ENCODE data around the gene ARCN1.

Gene ARCN1

DNA sequence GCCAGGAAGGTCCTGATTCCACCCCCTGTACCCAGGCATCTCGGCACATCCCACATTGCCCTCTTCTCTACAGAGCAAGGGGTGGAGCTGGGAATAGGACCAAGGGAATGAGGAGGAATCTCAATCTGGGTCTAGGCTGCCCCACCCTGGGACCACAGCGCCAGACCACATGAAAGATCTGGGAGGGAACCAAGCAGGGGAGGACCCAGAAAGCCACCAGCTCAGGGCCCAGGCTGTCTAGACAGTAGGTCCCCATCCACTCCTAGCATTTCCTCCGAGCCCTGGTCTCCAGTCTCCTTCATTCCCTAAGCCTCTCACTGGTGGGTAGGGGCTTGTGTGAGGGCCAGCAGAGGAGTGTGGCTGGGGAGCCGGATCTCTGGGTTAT is 46.8 kb downstream of the ARCN1 start:
- TF ChIP-seq, protein P1, sequence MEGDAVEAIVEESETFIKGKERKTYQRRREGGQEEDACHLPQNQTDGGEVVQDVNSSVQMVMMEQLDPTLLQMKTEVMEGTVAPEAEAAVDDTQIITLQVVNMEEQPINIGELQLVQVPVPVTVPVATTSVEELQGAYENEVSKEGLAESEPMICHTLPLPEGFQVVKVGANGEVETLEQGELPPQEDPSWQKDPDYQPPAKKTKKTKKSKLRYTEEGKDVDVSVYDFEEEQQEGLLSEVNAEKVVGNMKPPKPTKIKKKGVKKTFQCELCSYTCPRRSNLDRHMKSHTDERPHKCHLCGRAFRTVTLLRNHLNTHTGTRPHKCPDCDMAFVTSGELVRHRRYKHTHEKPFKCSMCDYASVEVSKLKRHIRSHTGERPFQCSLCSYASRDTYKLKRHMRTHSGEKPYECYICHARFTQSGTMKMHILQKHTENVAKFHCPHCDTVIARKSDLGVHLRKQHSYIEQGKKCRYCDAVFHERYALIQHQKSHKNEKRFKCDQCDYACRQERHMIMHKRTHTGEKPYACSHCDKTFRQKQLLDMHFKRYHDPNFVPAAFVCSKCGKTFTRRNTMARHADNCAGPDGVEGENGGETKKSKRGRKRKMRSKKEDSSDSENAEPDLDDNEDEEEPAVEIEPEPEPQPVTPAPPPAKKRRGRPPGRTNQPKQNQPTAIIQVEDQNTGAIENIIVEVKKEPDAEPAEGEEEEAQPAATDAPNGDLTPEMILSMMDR (IDR thresholded peaks at IDR 0.05; ENCODE audit: insufficient read depth, low read length): no peak
- TF ChIP-seq, protein P2, sequence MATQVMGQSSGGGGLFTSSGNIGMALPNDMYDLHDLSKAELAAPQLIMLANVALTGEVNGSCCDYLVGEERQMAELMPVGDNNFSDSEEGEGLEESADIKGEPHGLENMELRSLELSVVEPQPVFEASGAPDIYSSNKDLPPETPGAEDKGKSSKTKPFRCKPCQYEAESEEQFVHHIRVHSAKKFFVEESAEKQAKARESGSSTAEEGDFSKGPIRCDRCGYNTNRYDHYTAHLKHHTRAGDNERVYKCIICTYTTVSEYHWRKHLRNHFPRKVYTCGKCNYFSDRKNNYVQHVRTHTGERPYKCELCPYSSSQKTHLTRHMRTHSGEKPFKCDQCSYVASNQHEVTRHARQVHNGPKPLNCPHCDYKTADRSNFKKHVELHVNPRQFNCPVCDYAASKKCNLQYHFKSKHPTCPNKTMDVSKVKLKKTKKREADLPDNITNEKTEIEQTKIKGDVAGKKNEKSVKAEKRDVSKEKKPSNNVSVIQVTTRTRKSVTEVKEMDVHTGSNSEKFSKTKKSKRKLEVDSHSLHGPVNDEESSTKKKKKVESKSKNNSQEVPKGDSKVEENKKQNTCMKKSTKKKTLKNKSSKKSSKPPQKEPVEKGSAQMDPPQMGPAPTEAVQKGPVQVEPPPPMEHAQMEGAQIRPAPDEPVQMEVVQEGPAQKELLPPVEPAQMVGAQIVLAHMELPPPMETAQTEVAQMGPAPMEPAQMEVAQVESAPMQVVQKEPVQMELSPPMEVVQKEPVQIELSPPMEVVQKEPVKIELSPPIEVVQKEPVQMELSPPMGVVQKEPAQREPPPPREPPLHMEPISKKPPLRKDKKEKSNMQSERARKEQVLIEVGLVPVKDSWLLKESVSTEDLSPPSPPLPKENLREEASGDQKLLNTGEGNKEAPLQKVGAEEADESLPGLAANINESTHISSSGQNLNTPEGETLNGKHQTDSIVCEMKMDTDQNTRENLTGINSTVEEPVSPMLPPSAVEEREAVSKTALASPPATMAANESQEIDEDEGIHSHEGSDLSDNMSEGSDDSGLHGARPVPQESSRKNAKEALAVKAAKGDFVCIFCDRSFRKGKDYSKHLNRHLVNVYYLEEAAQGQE (IDR thresholded peaks at IDR 0.05; ENCODE audit: insufficient replicate concordance, low read depth): no peak
- TF ChIP-seq POLR2AphosphoS5 (IDR thresholded peaks at IDR 0.05; ENCODE audit: low read depth): no peak
- TF ChIP-seq GABPA (IDR thresholded peaks at IDR 0.05; ENCODE audit: low read depth): no peak
- no peak for TF ChIP-seq SPI1 (IDR thresholded peaks at IDR 0.05; ENCODE audit: borderline replicate concordance, low read depth)
- DNase-seq (ENCODE audit: low read depth in 1 of 2, low spot score in 1 of 2): no peak
- peaks cover 17% of the 10 kb centered on the region for H3K27me3 ChIP-seq (ENCODE audit: insufficient read depth, poor library complexity, severe bottlenecking)
- no peak overlapping the region for H3K27ac ChIP-seq (replicated peaks)
- no peak overlapping the region for H3K4me3 ChIP-seq (replicated peaks; ENCODE audit: insufficient read depth, low read length)

DNA sequence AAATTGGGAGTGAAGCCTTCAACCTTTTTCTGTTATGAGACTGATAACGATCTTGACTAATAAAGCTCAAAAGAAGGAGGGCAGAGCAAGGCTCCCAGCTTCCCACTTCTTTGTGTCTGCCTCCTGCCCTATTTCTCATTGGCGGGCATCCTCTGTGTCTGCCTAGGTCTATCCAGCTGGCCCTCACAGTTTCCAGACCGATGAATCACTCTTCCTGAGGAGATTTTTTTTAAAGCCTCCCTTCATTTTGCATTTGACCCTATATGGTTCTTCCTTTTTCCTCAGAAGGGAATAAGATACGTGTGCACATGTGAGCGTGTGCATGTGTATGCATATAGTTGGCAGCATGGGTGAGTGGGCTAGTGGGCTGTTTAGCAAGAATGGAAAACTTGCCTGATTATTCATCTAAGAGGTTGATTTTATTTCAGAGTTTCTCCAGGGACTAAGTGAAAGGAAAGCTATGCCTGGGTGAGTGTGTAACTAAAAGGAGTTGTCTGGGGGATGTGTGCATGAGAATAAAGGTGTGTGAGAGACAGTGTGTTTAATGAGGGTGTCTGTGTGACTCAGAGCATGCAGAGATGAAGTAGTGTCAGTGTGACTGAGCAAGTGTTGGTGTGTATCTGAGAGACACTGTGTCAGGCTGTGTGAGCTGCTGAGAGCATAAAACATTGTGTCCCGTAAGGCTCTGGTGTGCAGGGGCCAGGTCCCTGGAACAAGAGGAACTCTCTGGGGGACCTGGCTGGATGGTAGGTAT is 47.4 kb downstream of the ARCN1 start:
- no peak overlapping the region for H3K4me3 ChIP-seq (replicated peaks; ENCODE audit: insufficient read depth, low read length)
- peaks cover 17% of the 10 kb centered on the region for H3K27me3 ChIP-seq (ENCODE audit: insufficient read depth, poor library complexity, severe bottlenecking)
- H3K27ac ChIP-seq (replicated peaks): no peak overlapping the region
- DNase-seq (ENCODE audit: low read depth in 1 of 2, low spot score in 1 of 2): peak in 1 of 2 experiments; percentile 66
- no peak for TF ChIP-seq POLR2AphosphoS5 (IDR thresholded peaks at IDR 0.05; ENCODE audit: low read depth)
- TF ChIP-seq GABPA (IDR thresholded peaks at IDR 0.05; ENCODE audit: low read depth): no peak
- TF ChIP-seq, protein P1 (IDR thresholded peaks at IDR 0.05; ENCODE audit: insufficient read depth, low read length): no peak
- TF ChIP-seq SPI1 (IDR thresholded peaks at IDR 0.05; ENCODE audit: borderline replicate concordance, low read depth): no peak
- TF ChIP-seq, protein P2 (IDR thresholded peaks at IDR 0.05; ENCODE audit: insufficient replicate concordance, low read depth): no peak

DNA sequence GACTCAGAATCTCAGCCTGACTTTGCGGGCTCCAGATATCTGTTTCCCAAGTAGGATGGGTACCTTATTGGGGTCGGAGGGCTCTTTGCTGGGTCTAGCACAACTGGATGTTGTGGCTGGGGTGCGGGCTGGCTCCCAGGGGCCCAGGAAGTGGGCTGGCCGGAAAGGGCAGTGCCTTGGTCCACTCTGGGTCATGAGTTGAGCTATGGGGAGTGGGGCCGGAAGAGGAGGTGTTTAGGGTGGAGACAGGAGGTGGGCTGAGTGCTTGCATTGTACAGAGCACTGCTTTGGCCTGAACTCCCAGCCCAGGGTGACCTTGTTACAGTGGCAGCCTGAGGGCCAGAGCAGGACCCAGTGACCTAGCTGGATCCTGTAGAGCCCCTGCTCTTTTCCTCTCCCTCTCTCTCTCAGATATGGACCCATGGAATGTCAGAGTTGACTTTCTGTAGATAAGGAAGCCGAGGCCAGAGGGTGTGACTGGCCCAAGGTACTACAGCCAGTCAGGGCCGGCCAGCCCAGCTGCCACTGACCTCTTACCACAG is 48.4 kb downstream of the ARCN1 start:
- Histone ChIP-seq H3K4me3 (replicated peaks; ENCODE audit: insufficient read depth, low read length) (no peak overlapping the region), H3K27me3 (ENCODE audit: insufficient read depth, poor library complexity, severe bottlenecking) (peaks cover 17% of the 10 kb centered on the region), H3K27ac (replicated peaks) (no peak overlapping the region)
- TF ChIP-seq, protein P1 (IDR thresholded peaks at IDR 0.05; ENCODE audit: insufficient read depth, low read length): no peak
- TF ChIP-seq POLR2AphosphoS5 (IDR thresholded peaks at IDR 0.05; ENCODE audit: low read depth): no peak
- no peak for TF ChIP-seq SPI1 (IDR thresholded peaks at IDR 0.05; ENCODE audit: borderline replicate concordance, low read depth)
- no peak for TF ChIP-seq GABPA (IDR thresholded peaks at IDR 0.05; ENCODE audit: low read depth)
- no peak for DNase-seq (ENCODE audit: low read depth in 1 of 2, low spot score in 1 of 2)

Data from HL-60 (cell line).